Head of caudate nucleus (tissue), 42 donors: ENCODE data around the gene SAXO2.
"Not testable (repeated sequence)": the region's sequence is repeated elsewhere in the genome, so short reads cannot be mapped to it uniquely, and the experiment has no call there.

ENCODE experiments used
- DNase-seq, 42 donors: peaks; one replicate each; pipeline versions ENCODE4 v3.0.0 to v3.0.0-alpha.2; 2020 to 2021; ENCODE audit warnings: mixed read lengths in 7 of 42
- intact Hi-C: fragments of 100-400 bp; cut with DNase I; formaldehyde crosslinking; loops from one replicate; pipeline ENCODE4 v1.15.0; 2022

The SAXO2 gene

DNA sequence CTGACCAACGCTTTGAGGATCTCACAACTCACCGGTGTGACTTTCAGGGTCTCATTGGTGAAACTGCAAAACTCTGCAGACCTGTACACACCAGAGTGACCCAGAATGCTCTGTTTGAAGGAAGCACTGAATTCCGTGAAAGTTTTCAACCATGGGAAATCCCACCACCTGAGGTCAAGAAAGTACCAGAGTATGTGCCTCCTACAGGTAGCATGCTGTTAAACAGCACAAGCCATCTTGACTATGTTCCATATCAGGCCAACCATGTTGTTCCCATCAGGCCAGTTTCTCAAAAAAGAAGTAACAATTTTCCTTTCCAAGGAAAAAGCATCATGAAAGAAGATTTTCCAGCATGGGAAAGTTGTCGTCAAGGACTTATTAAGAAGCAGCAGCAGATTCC is 19.8 kb downstream of the SAXO2 start:
- intact Hi-C loops: not testable (repeated sequence)

DNA sequence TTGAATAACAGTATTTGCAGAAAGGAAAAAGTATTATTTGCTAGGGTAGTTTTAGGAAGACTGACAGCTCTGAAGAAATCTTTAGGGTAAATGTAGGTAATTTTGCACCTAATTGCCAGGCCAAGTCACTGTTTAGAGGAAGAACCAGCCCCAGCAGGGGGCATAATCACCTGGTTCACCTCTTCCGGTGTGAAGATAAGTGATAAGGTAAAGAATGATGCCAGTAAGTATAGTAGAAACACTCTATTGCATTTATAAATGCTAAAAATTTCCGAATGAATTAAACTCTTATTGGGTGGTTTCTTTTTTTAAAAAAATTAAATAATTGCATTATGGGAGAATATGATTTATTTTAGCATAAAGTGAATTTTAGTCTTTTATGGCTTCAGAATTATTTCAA is 21.8 kb downstream of the SAXO2 start:
- DNase-seq, intact Hi-C loops: not testable (repeated sequence)

More for the DNA sequence above, 19.8 kb downstream of the SAXO2 start:
- DNase-seq: not testable (repeated sequence)

DNA sequence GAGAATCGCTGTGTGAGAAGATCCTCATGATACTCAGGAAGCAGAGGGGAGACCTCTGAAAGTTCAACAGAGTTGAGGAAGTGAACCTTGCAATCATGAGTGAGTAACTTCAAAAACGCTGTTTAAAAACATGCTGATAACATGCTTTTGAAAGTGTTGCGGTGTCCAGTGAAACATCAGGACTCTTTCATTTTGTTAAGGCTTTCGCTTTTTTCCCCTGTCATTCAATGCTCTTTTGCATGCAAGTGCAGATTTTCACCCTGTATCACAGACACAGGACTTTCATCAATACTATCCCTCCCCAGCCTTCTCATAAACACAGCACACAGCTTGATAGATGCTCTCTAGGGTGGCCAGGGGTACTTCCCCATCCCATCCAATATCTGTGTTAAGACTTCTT is 23.9 kb downstream of the SAXO2 start:
- intact Hi-C loops, DNase-seq: not testable (repeated sequence)

DNA sequence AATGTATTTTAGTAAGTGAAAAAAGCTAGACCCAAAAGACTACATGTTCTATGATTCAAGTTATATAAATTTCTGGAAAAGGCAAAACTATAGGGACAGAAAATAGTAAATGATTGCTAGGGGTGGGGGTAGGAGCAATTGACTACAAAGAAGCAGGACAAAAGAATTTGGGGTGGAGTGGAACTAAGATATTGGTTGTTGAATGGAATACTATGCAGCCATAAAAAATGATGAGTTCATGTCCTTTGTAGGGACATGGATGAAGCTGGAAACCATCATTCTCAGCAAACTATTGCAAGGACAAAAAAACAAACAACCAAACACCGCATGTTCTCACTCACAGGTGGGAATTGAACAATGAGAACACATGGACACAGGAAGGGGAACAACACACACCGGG is 25.6 kb downstream of the SAXO2 start:
- DNase-seq, intact Hi-C loops: not testable (repeated sequence)

DNA sequence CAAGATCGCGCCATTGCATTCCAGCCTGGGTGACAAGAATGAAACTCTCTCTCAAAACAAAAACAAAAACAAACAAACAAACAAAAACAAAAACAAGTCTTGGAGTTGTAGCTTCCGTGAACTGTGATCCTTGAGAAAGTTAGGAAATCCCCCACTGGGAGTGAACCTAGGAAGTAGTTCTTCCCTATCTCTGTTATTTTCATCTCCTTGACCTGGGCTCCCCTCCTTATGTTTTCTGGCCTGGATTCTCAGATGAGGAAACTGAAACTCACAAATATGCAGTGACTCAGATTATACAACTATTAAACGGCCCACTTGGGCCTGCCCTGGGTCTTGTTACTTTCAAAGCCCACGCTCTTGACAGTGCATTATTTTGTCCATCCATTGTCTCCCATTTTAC is 29.7 kb downstream of the SAXO2 start:
- DNase-seq: no peak
- intact Hi-C loops: no loop called here

DNA sequence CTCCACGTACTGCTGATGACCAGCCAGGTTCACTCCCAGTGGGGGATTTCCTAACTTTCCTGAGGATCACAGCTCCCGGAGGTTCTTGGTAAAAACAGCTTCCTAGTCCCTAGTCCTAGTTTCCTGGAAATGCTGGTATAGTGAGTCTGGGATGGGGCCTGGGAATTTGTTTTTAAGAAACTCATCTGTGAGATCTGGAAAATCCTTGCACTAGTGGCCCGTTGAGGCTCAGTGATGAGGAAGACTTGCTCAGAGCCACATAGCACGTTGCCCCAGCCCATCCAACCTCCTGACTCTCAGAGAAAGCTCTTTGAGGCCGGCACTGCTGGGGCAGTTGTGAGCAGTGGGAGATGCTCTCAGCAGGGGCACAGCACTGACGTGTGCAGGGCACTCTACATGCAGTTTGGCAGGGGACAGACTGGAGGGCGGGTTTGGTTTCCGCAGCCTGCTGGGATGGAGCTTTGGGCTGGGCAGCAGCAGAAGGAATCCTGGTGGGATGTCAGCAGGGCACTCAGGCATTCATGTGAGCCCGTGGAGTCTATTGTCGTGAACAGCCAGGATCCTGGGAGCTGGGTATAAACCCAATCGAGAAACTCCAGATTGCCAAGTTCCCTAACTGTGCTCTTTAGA is 31.6 kb downstream of the SAXO2 start:
- intact Hi-C loops: no loop called here

DNA sequence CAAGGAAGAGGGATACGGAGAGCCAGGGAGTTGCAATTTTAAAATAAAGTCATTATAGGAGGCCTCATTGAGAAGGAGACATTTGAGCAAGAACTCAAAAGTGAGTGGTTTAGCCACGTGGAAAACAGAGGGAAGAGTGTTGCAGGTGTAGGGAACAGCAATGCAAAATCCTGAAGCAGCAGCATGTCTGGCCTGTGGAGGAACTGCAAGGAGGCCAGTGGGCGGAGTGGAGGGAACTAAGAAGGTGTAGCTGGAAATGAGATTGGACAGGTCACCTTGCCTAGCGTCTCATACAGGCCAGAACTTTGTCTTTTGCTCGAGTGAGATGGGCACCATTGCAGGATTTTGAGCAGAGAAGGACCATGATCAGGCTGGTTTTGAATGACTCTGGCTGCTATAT is 34.9 kb downstream of the SAXO2 start:
- intact Hi-C loops: no loop called here
- no peak for DNase-seq

More for the DNA sequence above, 31.6 kb downstream of the SAXO2 start:
- no peak for DNase-seq

DNA sequence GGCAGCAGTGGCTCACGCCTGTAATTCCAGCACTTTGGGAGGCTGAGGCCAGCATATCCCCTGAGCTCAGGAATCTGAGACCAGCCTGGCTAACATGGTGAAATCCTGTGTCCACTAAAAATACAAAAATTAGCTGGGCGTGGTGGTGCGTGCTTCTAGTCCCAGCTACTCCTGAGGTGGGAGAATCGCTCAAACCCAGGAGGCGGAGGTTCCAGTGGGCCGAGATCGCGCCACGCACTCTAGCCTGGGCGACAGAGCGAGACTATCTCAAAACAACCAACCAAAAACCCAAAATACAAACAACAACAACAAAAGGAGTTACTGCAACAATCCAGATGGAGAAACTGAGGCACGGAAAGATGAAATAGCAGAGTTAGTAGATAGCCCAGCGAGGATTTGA is 35.4 kb downstream of the SAXO2 start:
- intact Hi-C loops: no loop called here
- DNase-seq: no peak

DNA sequence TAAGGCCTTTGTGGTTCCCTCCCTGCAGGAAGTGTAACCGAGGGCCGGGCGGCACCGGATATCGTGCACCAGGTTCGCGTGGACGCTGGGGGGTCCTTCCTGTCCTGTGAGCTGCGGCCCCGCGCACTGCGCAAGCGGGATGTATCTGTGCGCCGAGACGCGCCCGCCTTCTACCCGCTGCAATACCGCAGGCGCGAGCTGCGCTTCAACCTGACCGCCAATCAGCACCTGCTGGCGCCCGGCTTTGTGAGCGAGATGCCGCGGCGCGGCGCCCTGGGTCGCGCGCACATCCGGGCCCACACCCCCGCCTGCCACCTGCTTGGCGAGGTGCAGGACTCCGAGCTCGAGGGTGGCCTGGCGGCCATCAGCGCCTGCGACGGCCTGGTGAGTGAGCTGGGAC is 35.9 kb downstream of the SAXO2 start:
- intact Hi-C loops: no loop called here
- DNase-seq: peak; percentile 24 to 85 (median 68)

DNA sequence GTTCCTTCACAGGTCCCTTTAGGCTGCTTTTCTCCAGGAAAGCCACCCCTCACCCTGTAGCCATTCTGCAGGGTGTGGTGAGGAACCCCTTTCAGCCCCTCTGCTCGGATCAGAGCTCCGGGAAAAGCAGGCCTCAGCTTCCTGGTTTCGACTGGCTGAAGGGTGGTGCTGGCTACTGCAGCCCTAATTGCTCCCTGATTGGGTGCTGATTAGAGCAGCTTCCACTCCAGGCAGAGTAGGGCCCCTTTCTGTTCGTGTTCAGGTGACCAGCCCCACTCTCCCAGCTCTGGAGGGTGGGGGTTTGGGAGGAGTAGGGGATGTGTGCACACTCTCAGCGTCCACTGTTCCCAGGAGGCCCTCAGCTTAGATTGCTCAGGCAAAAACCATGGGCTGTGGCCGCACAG is 36.9 kb downstream of the SAXO2 start:
- DNase-seq, intact Hi-C loops: not testable (repeated sequence)

DNA sequence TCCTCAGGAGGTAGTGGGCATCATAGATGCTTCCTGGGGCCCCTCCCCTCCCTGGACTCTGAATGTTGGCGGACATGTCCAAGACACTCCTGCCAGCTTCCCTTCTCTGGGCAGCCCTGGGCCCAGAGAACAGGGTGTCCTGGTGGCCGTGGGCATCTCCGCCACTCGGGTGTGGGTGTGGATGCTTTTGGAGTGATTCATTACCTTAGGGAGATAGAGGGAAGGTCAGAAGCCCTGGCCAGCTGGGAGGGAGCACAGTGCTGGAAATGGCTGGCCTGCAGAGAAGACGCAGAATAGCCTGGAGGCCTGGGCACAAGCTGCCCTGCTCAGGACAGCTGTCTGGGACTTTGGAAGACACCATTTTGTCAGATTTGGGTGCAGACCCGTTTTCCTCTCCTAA is 37.7 kb downstream of the SAXO2 start:
- not testable (repeated sequence) for DNase-seq

DNA sequence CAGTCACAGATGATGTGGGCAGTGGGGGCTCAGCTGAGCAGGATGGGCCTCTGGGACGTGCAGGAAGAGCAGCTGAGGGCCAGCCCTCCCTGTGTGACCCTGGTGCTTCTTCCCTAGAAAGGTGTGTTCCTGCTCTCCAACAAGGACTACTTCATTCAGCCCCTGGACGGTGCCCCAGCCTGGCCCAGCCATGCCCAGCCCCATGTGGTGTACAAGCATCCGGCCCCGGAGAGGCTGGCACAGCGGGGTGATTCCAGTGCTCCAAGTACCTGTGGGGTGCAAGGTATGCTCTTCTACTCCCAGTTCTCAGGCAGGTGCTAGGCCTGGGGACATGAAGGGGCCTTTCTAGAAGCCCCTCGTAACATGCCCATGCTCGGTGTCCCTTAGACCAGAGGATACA is 38.3 kb downstream of the SAXO2 start:
- intact Hi-C loops: no loop called here
- DNase-seq: no peak

More for the DNA sequence above, 37.7 kb downstream of the SAXO2 start:
- intact Hi-C loops: not testable (repeated sequence)

DNA sequence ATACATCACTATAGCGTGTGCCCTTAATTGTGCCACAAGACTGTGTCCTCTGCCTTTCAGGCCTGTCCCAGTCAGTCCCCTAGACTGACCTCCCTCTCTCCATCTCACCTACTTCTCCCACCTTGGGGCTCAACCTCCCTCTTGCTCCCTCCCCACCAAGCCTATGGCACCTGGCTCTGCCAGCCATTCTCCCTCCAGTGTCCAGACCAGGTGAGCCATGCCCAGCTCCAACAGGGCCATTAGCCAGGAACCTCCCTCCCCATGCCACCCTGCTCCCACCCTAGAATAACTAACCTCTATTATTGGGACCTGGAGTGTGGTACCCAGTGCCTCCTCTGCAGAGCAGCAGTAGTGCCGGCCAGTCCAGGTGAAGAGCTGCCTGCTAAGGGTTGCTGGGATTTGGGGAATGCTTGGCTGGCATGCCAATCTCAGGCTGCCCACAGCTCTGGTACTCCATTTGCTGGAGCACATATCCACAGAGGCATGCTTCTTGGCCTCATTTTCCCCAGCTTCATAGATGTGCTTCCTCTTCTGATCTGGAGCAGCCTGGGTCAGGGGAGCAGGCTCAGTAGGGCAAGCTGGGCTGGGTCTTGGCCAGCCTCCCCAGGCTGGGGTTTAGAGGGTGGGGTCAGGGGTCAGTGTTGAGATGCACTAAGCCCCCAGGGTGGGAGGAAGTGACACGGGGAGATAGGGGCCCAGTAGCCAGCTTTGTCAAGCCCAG is 38.8 kb downstream of the SAXO2 start:
- intact Hi-C loops: no loop called here
- no peak for DNase-seq

DNA sequence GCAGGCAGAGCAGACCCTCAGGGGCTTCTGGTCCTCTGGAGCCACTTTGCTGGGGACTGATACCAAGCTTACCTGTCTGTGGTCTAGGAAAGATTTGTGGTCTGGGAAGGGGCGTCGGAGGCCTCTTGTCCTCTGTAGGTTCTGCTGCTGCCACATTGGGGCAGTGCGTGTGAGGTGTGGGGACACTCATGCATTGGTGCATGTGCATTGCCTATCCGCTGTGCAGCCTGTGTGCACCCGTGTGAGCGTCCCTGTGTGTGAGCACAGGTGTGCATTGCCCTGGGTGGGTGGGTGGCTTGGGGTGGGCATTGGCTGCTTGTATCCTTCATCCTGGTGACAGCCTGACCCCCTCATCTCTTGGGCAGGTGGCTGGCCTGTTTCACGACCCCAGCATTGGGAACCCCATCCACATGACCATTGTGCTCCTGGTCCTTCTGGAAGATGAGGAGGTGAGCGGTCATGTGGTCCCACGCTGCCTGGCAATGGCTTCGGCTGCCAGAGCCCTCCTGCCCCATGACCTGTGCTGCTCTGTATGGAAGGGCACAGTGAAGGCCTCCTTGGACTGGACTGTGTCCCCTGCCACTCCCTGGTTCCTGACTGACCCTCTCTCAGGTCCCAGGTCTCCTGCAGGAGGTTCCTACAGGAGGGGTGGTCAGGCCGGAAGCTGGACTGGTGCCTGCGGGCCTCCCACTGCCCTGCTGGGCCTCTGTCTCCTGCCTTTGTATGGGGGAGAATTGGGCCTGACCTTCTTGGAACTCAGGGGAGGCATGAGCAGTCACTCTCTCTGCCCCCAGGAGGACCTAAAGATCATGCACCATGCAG is 41.5 kb downstream of the SAXO2 start:
- intact Hi-C loops: no loop called here

DNA sequence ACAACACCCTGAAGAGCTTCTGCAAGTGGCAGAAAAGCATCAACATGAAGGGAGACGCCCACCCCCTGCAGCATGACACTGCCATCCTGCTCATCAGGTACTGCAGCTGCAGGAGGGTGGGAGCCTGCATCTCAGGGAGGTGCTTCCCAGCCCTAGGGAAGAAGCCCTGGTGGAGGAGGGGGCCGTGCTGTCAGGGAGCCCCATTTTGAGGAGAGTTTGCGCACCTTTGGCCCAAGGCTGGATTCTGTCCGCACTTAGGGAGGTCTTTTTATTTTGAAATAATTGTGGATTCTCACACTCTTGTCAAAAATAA is 42.1 kb downstream of the SAXO2 start:
- peak in 38 of 42 donors; percentile 9 to 88 (median 45) for DNase-seq
- intact Hi-C loops: no loop called here

More for the DNA sequence above, 41.5 kb downstream of the SAXO2 start:
- DNase-seq: no peak

DNA sequence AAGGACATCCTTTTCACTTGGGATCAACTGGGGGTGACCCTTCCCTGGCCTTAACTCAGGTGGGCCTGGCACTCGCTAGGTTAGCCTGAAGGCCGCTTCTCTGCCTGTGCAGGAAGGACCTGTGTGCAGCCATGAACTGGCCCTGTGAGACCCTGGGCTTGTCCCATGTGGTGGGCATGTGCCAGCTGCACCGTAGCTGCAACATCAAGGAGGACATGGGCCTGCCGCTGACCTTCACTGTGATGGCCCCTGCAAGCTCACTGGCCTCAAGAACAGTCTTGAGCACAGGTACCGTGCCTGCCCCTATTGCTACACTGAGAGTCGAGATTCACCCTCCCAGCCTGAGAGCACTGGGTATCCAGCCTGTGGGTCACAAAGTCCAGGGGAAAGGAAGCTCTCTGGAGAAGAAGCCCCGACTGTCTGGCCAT is 43.0 kb downstream of the SAXO2 start:
- DNase-seq: peak in 1 of 42 donors; percentile 5
- intact Hi-C loops: no loop called here

DNA sequence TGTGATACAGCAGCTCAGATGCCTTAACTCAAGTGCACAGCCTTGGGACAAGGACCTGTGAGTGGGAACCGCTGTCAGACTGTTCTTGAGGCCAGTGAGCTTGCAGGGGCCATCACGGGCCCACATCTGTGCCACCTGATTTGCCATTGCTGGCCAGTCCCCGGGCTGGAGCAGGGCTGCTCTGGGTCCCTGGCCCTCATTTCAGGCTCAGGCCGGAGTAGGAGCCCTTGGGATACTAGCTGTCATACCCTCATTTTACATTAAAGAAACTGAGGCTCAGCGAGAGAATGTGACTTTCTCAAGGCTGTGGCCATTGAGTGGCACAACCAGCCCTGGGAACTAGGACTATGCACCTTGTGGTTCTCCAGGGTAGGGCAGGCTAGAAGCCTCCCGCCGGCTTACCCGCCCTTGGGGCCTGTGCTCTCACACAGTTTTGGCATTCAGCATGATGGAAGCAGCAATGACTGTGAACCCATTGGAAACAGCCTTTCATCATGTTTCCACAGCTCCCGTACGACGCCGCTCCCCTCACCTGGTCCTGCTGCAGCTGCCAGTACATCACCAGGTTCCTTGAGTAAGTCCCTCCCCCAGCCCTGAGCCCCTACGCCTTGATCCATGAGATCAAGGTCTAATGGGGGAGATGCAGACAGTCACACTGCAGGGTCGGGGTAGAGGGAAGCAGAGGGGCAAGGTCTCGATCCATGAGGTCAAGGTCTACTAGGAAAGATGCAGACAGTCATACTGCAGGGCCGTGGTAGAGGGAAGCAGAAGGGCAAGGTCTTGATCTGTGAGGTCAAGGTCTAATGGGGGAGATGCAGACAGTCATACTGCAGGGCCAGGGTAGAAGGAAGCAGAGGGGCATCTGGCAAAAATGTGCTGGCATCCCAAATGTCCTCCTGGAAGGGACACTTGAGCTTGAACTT is 44.4 kb downstream of the SAXO2 start:
- intact Hi-C loops: no loop called here
- DNase-seq: peak in 1 of 42 donors; percentile 3

DNA sequence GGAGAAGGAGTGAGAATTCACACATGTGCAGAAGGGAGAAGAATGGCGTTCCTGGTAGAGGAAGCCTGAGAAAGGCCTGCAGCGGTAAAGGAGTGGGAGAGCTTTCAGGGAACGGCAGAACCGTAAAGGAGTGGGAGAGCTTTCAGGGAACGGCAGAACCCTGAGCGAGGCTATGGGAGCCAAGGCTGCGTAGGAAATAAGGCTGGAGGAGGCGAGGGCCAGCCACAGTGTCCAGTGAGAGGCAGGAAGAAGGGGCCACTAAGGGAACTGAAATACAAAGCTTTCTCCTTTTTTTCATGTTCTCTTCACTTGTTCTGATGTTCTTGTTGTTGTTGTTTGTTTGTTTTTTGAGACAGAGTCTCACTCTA is 45.1 kb downstream of the SAXO2 start:
- intact Hi-C loops: no loop called here
- DNase-seq: peak in 1 of 42 donors; percentile 30

DNA sequence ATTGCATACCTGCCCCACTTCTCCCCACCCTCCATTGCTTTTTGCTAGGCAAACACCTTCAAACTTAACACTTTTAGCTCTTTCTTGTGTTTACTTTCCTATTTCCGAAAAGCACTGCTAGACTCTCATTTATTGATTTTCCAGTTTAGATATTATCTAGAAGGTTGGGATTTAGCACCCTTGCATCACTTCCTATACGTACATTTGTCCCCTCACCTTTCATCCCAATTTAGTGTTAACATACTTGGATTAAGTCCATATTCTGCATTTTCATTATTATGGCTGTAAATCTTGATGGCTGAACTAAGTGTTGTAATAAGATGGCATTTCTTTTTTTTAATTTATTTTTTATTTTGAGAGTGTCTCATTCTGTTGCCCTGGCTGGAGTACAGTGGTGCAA is 47.2 kb downstream of the SAXO2 start:
- DNase-seq: no peak
- intact Hi-C loops: no loop called here
